H9 (cell line): Measurements from ENCODE around the gene SLC5A1. TPM values are rescaled to one million over a fixed set of nuclear protein-coding genes. Genes with fewer than 3 reads are reported as not detected.

Experiments
- DNase-seq: peaks from one replicate; pipeline ENCODE4 v3.0.0-alpha.2; 2017
- H2AFZ ChIP-seq: one replicate; pipeline ENCODE4 v1.6.1; 2013; ENCODE audit warnings: mild to moderate bottlenecking, low read length, control low read depth, moderate library complexity
- H2AK5ac ChIP-seq: 2 replicates; pipeline ENCODE4 v1.6.1; 2013; ENCODE audit warnings: low read length, control low read depth, mixed read lengths; ENCODE audit not compliant: insufficient read length
- H2BK120ac ChIP-seq: one replicate; pipeline ENCODE4 v1.6.1; 2013; ENCODE audit warnings: low read depth, mild to moderate bottlenecking, low read length, control low read depth, inconsistent platforms; ENCODE audit not compliant: poor library complexity, severe bottlenecking
- H2BK12ac ChIP-seq: 2 replicates; pipeline ENCODE4 v1.6.1; 2013; ENCODE audit warnings: low read length, control low read depth, mixed read lengths, low read depth; ENCODE audit not compliant: insufficient read length
- H2BK15ac ChIP-seq: 2 replicates; pipeline ENCODE4 v1.6.1; 2013; ENCODE audit warnings: low read depth, low read length, control low read depth
- H2BK20ac ChIP-seq: one replicate; pipeline ENCODE4 v1.6.1; 2013; ENCODE audit warnings: low read depth, mild to moderate bottlenecking, low read length, control low read depth, inconsistent platforms; ENCODE audit not compliant: poor library complexity, severe bottlenecking
- H2BK5ac ChIP-seq: 2 replicates; pipeline ENCODE4 v1.6.1; 2013; ENCODE audit warnings: low read length, control low read depth, mixed read lengths; ENCODE audit not compliant: insufficient read length
- H3K14ac ChIP-seq: 2 replicates; pipeline ENCODE4 v1.6.1; 2013; ENCODE audit warnings: low read length, control low read depth; ENCODE audit not compliant: insufficient read depth
- H3K18ac ChIP-seq: 2 replicates; pipeline ENCODE4 v1.6.1; 2013; ENCODE audit warnings: low read depth, mild to moderate bottlenecking, mixed read lengths, low read length, control low read depth; ENCODE audit not compliant: insufficient read length
- H3K23ac ChIP-seq: 2 replicates; pipeline ENCODE4 v1.6.1; 2013; ENCODE audit warnings: low read length, control low read depth, mixed read lengths, low read depth; ENCODE audit not compliant: insufficient read length
- H3K23me2 ChIP-seq: 2 replicates; pipeline ENCODE4 v1.6.1; 2013; ENCODE audit warnings: low read depth, mild to moderate bottlenecking, mixed read lengths, low read length, control low read depth; ENCODE audit not compliant: insufficient read length, poor library complexity, severe bottlenecking
- H3K27ac ChIP-seq: 2 replicates; pipeline ENCODE4 v1.5.1; 2013; ENCODE audit warnings: low read length, control low read depth, mixed read lengths, low read depth; ENCODE audit not compliant: insufficient read length
- H3K27me3 ChIP-seq: 2 replicates; pipeline ENCODE4 v1.6.1; 2013; ENCODE audit warnings: low read length, control low read depth, inconsistent platforms; ENCODE audit not compliant: insufficient read depth
- H3K4ac ChIP-seq: 2 replicates; pipeline ENCODE4 v1.6.1; 2013; ENCODE audit warnings: low read depth, mild to moderate bottlenecking, control low read depth, inconsistent platforms, low read length, moderate library complexity
- H3K4me1 ChIP-seq: 2 replicates; pipeline ENCODE4 v1.6.1; 2013; ENCODE audit warnings: low read length, control low read depth, inconsistent platforms; ENCODE audit not compliant: insufficient read depth
- H3K4me2 ChIP-seq: 2 replicates; pipeline ENCODE4 v1.6.1; 2013; ENCODE audit warnings: low read length, control low read depth, mixed read lengths; ENCODE audit not compliant: insufficient read length, insufficient read depth
- H3K56ac ChIP-seq: 2 replicates; pipeline ENCODE4 v1.6.1; 2013; ENCODE audit warnings: low read depth, mild to moderate bottlenecking, mixed read lengths, low read length, control low read depth; ENCODE audit not compliant: insufficient read length
- H3K79me1 ChIP-seq: 2 replicates; pipeline ENCODE4 v1.6.1; 2013; ENCODE audit warnings: low read depth, mild to moderate bottlenecking, moderate library complexity, low read length, control low read depth, inconsistent platforms; ENCODE audit not compliant: insufficient read depth, poor library complexity, severe bottlenecking
- H3K79me2 ChIP-seq: 2 replicates; pipeline ENCODE4 v1.6.1; 2013; ENCODE audit warnings: low read length, control low read depth, inconsistent platforms; ENCODE audit not compliant: insufficient read depth
- H3K9ac ChIP-seq: 2 replicates; pipeline ENCODE4 v1.6.1; 2013; ENCODE audit warnings: low read length, control low read depth, mixed read lengths; ENCODE audit not compliant: insufficient read length; ENCODE audit errors: extremely low read depth
- H3K9me3 ChIP-seq: one replicate; pipeline ENCODE4 v1.6.1; 2013; ENCODE audit warnings: low read depth, low read length, inconsistent platforms; ENCODE audit not compliant: control insufficient read depth
- H3T11ph ChIP-seq: one replicate; pipeline ENCODE4 v1.6.1; 2013; ENCODE audit warnings: mild to moderate bottlenecking, low read length, control low read depth, inconsistent platforms
- H4K20me1 ChIP-seq: one replicate; pipeline ENCODE4 v1.6.1; 2013; ENCODE audit not compliant: control insufficient read depth, insufficient read length, insufficient read depth
- H4K5ac ChIP-seq: 2 replicates; pipeline ENCODE4 v1.6.1; 2013; ENCODE audit warnings: low read depth, mild to moderate bottlenecking, mixed read lengths, low read length, control low read depth; ENCODE audit not compliant: insufficient read length
- H4K8ac ChIP-seq: replicated peaks from 2 replicates; pipeline ENCODE4 v1.6.1; 2013; ENCODE audit warnings: low read length, control low read depth, mixed read lengths, low read depth; ENCODE audit not compliant: insufficient read length
- H4K91ac ChIP-seq: 2 replicates; pipeline ENCODE4 v1.6.1; 2013; ENCODE audit warnings: low read depth, mild to moderate bottlenecking, moderate library complexity, mixed read lengths, low read length, control low read depth; ENCODE audit not compliant: insufficient read length
- H3K27ac Mint-ChIP-seq, 3 experiments: 2 replicates in 2 of 3; 3 replicates in 1 of 3; pipeline ENCODE4 v1.8.0; 2020 to 2021; ENCODE audit warnings: mixed read lengths in 3 of 3, mild to moderate bottlenecking in 1 of 3, moderate library complexity in 1 of 3
- H3K27me3 Mint-ChIP-seq: 2 replicates; pipeline ENCODE4 v1.8.0; 2021; ENCODE audit warnings: low read depth, mild to moderate bottlenecking, moderate library complexity, mixed read lengths
- H3K36me3 Mint-ChIP-seq, 3 experiments: 2 replicates in 2 of 3; 3 replicates in 1 of 3; pipeline ENCODE4 v1.8.0; 2020 to 2021; ENCODE audit warnings: low read depth in 3 of 3, mixed read lengths in 3 of 3; ENCODE audit not compliant: insufficient read depth in 1 of 3
- H3K4me1 Mint-ChIP-seq, 2 experiments: 2 replicates each; pipeline ENCODE4 v1.8.0; 2020; ENCODE audit warnings: mixed read lengths in 2 of 2
- H3K4me3 Mint-ChIP-seq, 2 experiments: 2 replicates in 1 of 2; 3 replicates in 1 of 2; pipeline ENCODE4 v1.8.0; 2020 to 2021; ENCODE audit warnings: mild to moderate bottlenecking in 2 of 2, mixed read lengths in 2 of 2, moderate library complexity in 1 of 2
- H3K9me3 Mint-ChIP-seq, 2 experiments: 2 replicates in 1 of 2; 3 replicates in 1 of 2; pipeline ENCODE4 v1.8.0; 2020; ENCODE audit warnings: mild to moderate bottlenecking in 2 of 2, mixed read lengths in 2 of 2, moderate library complexity in 1 of 2
- WGBS: extraction: QIAGEN DNeasy Blood & Tissue Kit; methylation state at CpG from one replicate; pipeline ENCODE4 v1.1.7; 2013; ENCODE audit warnings: missing lambda C conversion rate, low lambda C conversion rate, mixed read lengths; ENCODE audit not compliant: insufficient read length; ENCODE audit errors: extremely low coverage; 5-methylcytosine and 5-hydroxymethylcytosine counted together
- total RNA-seq: library from RNA; stranded (reverse); gene quantifications from 2 replicates; pipeline ENCODE4 v1.2.1, GENCODE V29; 2021
- TF ChIP-seq, protein P1 (sequence below): fragments of 200-600 bp; sonication (generic); conservative IDR thresholded peaks from 3 replicates; pipeline ENCODE4 v1.8.0; 2021; ENCODE audit warnings: antibody characterized with exemption, mild to moderate bottlenecking

SLC5A1 gene
- total RNA-seq, 1 experiment from 2014 or later: not detected

DNA sequence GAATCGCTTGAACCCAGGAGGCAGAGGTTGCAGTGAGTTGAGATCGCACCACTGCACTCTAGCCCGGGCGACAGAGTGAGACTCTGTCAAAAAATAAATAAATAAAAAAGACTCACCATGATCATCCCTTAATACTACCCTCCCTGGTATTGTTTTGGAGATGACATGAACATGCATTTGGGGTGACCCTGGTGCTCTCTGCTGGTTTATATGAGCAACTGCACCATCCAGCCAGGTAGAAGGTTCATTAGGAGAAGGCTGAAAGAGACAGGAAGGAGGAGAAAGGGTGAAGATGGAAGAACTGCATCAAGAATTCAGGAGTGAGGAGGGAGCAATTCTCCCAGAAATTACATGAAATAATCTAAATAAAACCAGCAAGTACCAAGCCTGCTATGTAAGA lies 37.8 kb downstream of the SLC5A1 start:
- H3K23ac ChIP-seq: no peak overlapping the region
- H2AK5ac ChIP-seq: no peak overlapping the region
- H3K23me2 ChIP-seq: no peaks in the 10 kb centered on the region
- Mint-ChIP-seq H3K27ac (no peak overlapping the region), H3K27me3 (peaks cover 35% of the 10 kb centered on the region), H3K36me3 (no peaks in the 10 kb centered on the region), H3K4me3 (no peak overlapping the region), H3K9me3 (no peaks in the 10 kb centered on the region; a peak in 1 of 5 replicates), H3K4me1 (peaks cover 3 to 7% of the 10 kb centered on the region in 2 experiments; a peak in 2 of 4 replicates)
- no peak overlapping the region for H3K18ac ChIP-seq
- no peak overlapping the region for H4K8ac ChIP-seq
- no peak overlapping the region for H2BK15ac ChIP-seq
- no peak overlapping the region for H3K4ac ChIP-seq
- no peak overlapping the region for H2BK5ac ChIP-seq
- no peak overlapping the region for H2BK12ac ChIP-seq
- H4K5ac ChIP-seq: no peak overlapping the region
- no peak overlapping the region for H2AFZ ChIP-seq
- H3K56ac ChIP-seq: no peak overlapping the region
- no peak overlapping the region for H3K14ac ChIP-seq
- H3K27ac ChIP-seq: no peak overlapping the region
- H3K9me3 ChIP-seq: no peaks in the 10 kb centered on the region
- WGBS: no CpG with 5 or more reads among the region's 4 CpGs
- DNase-seq: peak; percentile 47
- H3K79me1 ChIP-seq: no peaks in the 10 kb centered on the region
- no peak overlapping the region for H3T11ph ChIP-seq
- no peaks in the 10 kb centered on the region for H3K27me3 ChIP-seq
- H4K91ac ChIP-seq: no peak overlapping the region
- no peaks in the 10 kb centered on the region for H3K79me2 ChIP-seq
- no peaks in the 10 kb centered on the region for H4K20me1 ChIP-seq
- H2BK20ac ChIP-seq: no peak overlapping the region
- no peak overlapping the region for H3K9ac ChIP-seq
- H2BK120ac ChIP-seq: no peak overlapping the region
- TF ChIP-seq, protein P1, sequence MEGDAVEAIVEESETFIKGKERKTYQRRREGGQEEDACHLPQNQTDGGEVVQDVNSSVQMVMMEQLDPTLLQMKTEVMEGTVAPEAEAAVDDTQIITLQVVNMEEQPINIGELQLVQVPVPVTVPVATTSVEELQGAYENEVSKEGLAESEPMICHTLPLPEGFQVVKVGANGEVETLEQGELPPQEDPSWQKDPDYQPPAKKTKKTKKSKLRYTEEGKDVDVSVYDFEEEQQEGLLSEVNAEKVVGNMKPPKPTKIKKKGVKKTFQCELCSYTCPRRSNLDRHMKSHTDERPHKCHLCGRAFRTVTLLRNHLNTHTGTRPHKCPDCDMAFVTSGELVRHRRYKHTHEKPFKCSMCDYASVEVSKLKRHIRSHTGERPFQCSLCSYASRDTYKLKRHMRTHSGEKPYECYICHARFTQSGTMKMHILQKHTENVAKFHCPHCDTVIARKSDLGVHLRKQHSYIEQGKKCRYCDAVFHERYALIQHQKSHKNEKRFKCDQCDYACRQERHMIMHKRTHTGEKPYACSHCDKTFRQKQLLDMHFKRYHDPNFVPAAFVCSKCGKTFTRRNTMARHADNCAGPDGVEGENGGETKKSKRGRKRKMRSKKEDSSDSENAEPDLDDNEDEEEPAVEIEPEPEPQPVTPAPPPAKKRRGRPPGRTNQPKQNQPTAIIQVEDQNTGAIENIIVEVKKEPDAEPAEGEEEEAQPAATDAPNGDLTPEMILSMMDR: peak; percentile 80
- H3K4me1 ChIP-seq: no peaks in the 10 kb centered on the region
- no peak overlapping the region for H3K4me2 ChIP-seq
